Glomerular endothelial cell (primary cell): ENCODE data around the gene UBE2G1. TPM values are rescaled to one million over a fixed set of nuclear protein-coding genes. Genes with fewer than 3 reads are reported as not detected.
"Not testable (repeated sequence)": the region's sequence is repeated elsewhere in the genome, so short reads cannot be mapped to it uniquely, and the experiment has no call there.

Experiments
- DNase-seq: peaks from one replicate; pipeline ENCODE4 v3.0.0-alpha.2; 2011; ENCODE audit warnings: low read depth, low spot score; ENCODE audit errors: extremely low read depth
- total RNA-seq: library from RNA; depleted of rRNA; stranded (reverse); fragments of >200 nt; gene quantifications from 2 replicates; pipeline ENCODE4 v1.2.3, GENCODE V29; 2015

Gene UBE2G1
- total RNA-seq, 1 donor from 2014 or later = 79.8 TPM

DNA sequence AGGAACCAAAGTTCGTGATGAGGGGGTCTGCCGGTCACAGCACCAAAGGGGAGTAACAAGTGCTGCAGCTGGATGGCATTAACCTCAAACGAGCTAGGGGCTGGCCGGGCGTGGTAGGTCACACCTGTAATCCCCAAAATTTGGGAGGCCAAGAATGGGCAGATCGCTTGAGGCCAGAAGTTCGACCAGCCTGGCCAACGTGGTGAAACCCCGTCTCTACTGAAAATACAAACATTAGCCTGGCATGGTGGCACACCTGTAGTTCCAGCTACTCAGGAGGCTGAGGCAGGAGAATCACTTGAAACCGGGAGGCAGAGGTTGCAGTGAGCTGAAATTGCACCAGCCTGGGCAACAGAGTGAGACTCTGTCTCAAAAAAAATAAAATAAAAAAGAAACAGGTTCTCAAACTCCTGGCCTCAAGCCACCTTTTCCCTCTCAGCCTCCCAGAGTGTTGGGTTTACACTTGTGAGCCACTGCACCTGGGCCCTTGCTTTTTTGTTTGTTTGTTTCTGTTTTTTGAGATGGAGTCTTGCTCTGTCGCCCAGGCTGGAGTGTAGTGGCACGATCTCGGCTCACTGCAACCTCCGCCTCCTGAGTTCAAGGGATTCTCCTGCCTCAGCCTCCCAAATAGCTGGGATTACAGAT is 9.4 kb upstream of the UBE2G1 start:
- DNase-seq = not testable (repeated sequence)

- no peak for DNase-seq
These were observed 8.7 kb upstream of the UBE2G1 start for GRCh38 chr17:4375039-4375748.

DNA sequence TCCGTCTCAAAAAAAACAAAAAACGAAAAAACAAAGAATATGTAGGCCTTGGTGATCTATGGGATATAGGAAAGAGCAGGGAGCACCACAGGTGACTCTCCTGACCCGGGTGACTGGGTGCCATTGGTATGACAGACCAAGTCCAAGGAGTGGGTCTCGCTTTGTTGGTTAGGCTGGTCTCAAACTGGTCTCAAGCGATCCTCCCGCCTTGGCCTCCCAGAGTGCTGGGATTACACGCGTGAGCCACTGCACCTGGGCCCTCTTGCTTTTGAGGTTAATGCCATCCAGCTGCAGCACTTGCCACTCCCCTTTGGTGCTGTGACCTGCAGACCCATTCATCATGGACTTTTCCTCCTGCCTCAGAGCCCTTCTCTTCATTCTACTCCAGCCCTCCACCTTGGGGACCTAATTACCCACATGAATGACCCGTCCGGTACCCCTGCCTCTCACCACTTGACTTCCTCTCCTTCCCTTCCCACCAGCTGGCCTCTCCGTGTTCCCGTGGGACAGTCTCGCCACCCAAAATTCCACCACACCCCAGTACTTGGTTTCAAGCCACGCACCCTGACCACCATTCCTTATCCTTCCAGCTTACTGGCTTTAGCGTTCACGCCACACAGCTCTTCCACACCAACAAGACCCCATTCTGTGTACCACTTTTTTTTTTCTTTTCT is 3.2 kb upstream of the UBE2G1 start:
- no peak for DNase-seq

- DNase-seq = no peak
These were observed 1.9 kb upstream of the UBE2G1 start for GRCh38 chr17:4368341-4368740.

- DNase-seq = not testable (repeated sequence)
These were observed 702 bp upstream of the UBE2G1 start for GRCh38 chr17:4367177-4367576.

DNA sequence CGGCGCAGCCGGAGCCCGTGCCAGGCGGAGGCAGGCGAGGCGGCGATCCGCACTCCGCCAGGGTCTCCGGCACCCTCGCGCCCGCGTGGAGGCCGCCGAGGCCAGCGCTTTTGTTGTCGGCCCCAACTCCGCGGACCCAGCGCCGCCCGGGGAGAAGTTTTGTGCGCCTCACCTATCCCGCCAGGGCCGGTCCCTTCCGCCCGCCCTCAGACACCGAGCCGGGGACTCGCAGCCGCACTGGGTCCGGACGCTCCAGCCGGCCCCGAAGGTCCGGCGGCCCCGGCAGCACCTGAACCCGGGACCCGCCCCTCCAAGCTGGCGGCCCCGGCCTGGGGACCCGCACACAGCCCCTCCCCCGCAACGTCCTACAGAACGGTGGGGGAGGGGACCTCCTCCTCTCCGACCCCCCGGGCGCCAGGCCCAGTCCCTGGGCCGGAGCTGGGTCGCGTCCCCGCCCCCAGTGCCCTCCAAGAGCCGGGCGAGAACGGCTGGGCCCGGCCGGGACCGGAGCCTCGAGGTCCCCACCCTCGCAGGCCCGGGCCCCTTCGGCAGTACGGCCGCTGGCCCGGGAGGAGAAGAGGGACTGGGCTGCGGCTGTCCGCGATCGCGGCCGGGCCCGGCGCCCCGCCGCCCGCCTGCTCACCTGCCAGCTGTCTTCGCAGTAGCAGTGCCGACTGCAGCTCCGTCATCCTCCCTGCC is 698 bp downstream of the UBE2G1 start:
- DNase-seq = no peak

GRCh38 chr17:4365103-4365627 is 1.3 kb downstream of the UBE2G1 start:
- DNase-seq = peak; percentile 54

DNA sequence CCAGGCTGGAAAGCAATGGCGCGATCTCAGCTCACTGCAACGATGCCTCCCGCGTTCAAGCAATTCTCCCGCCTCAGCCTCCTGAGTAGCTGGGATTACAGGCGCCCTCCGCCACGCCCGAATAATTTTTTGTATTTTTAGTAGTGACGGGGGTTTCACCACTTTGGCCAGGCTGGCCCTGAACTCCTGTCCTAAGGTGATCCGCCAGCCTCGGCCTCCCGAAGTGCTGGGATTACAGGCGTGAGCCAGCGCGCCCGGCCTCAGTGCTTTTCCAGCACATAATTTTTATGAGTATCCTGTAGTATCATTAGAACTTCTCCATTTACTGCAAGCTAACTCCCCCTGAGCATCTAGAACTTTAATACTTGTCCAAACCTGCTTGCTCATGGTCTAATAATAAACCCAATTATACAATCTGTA is 1.8 kb downstream of the UBE2G1 start:
- no peak for DNase-seq

GRCh38 chr17:4362141-4362540 is 4.3 kb downstream of the UBE2G1 start:
- DNase-seq = no peak

GRCh38 chr17:4358154-4358553 is 8.3 kb downstream of the UBE2G1 start:
- DNase-seq = no peak

DNA sequence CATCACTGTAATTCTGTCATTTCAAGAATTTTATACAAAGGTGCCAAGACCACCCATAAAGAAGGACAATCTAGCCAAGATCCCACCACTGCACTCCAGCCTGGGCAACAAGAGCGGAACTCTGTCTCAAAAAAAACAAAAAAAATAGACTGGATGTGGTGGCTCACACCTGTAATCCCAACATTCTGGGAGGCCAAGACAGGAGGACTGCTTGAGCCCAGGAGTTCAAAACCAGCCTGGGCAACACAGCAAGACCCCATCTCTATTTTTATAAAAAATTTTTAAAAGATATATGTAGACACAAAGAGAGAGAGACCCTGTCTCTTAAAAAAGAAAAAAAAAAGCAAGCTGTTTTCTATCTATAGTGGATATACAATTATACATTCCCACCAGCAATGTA is 8.8 kb downstream of the UBE2G1 start:
- no peak for DNase-seq

DNA sequence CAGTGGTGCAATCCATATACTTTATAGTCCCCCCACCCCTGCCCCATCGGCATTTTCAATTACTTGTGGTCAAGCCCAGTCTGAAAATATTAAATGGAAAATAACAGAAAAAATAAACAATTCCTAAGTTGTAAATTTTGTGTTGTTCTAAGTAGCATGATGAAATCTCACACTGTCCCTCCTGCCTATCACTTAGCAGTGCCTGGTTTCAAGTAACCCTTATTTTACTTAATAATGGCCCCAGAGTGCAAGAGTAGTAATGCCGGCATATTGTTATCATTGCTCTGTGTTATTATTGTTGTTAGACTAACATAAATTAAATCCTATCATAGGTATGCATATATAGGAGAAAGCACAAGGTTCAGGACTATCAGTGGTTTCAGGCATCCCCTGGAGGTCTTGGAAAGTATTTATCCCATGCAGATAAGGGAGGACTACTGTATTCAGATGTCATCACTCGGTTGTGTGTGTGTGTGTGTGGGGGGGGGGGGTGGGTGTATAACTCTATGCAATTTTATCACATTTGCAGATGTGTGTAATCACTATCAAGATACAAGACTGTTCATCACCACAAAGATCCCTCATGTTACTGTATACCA is 9.3 kb downstream of the UBE2G1 start:
- DNase-seq = no peak

DNA sequence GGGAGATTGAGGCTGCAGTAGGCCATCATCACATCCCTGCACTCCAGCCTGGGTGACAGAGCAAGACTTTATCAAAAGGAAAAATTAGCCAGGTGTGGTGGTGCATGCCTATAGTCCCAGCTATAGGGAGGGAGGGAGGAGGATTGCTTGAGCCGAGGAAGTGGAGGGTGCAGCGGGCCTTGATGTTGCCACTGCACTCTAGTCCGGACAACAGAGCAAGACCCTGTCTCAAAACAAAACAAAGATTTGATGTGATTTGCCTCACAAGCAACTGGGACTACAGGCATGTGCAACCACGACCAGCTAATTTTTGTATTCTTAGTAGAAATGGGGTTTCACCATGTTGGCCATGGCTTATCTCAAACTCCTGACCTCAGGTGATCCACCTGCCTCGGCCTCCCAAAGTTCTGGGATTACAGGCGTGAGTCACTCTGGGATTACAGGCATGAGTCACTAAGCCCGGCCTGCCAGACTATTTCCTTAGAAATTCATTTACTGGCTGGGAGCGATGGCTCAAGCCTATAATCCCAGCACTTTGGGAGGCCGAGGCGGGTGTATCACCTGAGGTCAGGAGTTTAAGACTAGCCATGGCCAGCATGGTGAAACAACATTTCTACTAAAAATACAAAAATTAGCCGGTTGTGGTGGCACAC is 11.5 kb downstream of the UBE2G1 start:
- DNase-seq = no peak

DNA sequence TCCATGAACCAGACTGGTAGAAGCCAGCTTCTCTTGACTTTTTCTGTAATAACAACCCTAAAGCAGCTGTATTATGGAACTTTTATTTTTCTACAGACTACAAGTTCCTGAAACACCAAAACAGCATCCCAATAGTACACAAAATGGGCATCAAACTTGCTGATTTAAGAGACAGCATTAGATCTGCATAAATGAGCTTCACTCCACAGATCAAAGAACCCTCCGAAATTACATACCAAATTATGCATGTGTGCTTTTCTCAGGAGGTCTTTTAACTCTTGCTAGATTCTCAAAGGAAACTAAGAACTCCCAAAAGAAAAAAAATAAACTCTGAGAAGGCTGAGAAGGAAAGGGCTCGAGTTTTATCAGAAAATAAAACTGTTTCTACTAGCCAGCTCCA is 12.3 kb downstream of the UBE2G1 start:
- DNase-seq = no peak

GRCh38 chr17:4350214-4350613 is 16.3 kb downstream of the UBE2G1 start:
- not testable (repeated sequence) for DNase-seq

GRCh38 chr17:4345581-4346252 is 20.8 kb downstream of the UBE2G1 start:
- DNase-seq = no peak

DNA sequence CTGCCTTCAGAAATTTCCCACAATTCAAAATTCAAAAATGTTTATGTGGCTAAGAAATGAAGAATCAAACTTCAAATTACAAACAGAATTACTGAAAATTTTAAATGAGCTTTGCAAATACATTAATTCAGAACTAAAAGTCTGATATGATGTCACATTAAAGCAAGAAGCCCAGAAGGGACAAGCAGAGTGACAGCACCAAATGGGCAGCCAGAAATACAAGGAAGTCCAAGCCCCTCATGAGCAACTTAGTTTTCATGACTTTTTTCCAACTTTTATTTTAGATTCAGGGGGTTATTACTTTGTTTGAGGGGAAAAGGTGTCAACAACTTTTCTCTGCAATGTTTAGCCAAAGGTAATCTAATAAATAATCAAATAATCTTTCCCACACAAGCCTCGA is 21.5 kb downstream of the UBE2G1 start:
- DNase-seq = no peak

GRCh38 chr17:4342535-4342934 is 23.9 kb downstream of the UBE2G1 start:
- DNase-seq = no peak

DNA sequence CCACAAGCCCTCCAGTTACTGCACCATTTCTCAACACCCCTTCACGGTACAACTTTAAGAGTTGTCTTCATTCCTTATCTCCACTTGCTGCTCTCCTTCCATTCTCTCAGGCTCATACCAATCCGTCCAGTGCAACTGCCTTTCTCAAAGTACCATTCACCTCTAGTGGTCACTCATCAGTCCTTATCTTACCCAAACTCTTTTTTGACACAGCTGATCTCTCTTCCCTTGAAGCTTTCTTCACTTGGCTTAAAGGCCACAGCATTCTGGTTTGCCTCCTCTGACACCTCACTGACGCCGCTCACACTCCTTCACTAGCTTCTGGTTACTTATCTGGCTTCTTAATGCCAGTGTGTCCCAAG is 24.9 kb downstream of the UBE2G1 start:
- DNase-seq = no peak
